Ascending aorta (tissue), 2 donors: Measurements from ENCODE around the gene ADGB. TPM values are rescaled to one million over a fixed set of nuclear protein-coding genes. Genes with fewer than 3 reads are reported as not detected.

Source experiments
- DNase-seq, 2 donors: peaks; one replicate each; pipeline ENCODE4 v3.0.0-alpha.2; 2019; ENCODE audit warnings: low spot score in 2 of 2
- H3K27ac ChIP-seq, 2 donors: fragments of 200-600 bp; sonication (generic); one replicate each; pipeline ENCODE4 v1.5.1; 2016 to 2017; ENCODE audit warnings: mild to moderate bottlenecking in 1 of 2
- H3K27me3 ChIP-seq: fragments of 200-600 bp; sonication (generic); one replicate; pipeline ENCODE4 v1.5.1; 2017
- H3K36me3 ChIP-seq, 2 donors: fragments of 200-600 bp; sonication (generic); one replicate each; pipeline ENCODE4 v1.5.1; 2016
- H3K4me1 ChIP-seq, 2 donors: fragments of 200-600 bp; sonication (generic); one replicate each; pipeline ENCODE4 v1.5.1; 2016 to 2017; ENCODE audit warnings: mild to moderate bottlenecking in 1 of 2
- H3K4me3 ChIP-seq, 2 donors: fragments of 200-600 bp; sonication (generic); one replicate each; pipeline ENCODE4 v1.5.1; 2016 to 2017; ENCODE audit warnings: mild to moderate bottlenecking in 1 of 2
- H3K9me3 ChIP-seq, 2 donors: fragments of 200-600 bp; sonication (generic); one replicate each; pipeline ENCODE4 v1.5.1; 2016
- CTCF ChIP-seq, 3 experiments: fragments of 200-600 bp in 2 of 3; fragments of 450-650 bp in 1 of 3; sonication (generic) in 2 of 3; IDR thresholded peaks; one replicate each; pipeline ENCODE4 v1.5.1; 2016 to 2019; ENCODE audit warnings: antibody characterized with exemption in 3 of 3, mild to moderate bottlenecking in 1 of 3, moderate library complexity in 1 of 3
- intact Hi-C: fragments of 100-400 bp; cut with DNase I; formaldehyde crosslinking; loops from one replicate; pipeline ENCODE4 v1.15.1; 2023
- total RNA-seq: library from RNA; depleted of rRNA; stranded (reverse); fragments of >200 nt; gene quantifications from one replicate; pipeline ENCODE4 v1.1.0, GENCODE V29; 2016

ADGB gene
- total RNA-seq, 1 donor from 2014 or later = not detected

- Histone ChIP-seq H3K4me1 (no peaks in the 10 kb centered on the region), H3K9me3 (no peaks in the 10 kb centered on the region), H3K27me3 (no peaks in the 10 kb centered on the region), H3K4me3 (no peak overlapping the region), H3K36me3 (no peaks in the 10 kb centered on the region), H3K27ac (no peak overlapping the region)
- no peak for TF ChIP-seq CTCF (IDR thresholded peaks at IDR 0.05)
- intact Hi-C loops = no loop called here
- no peak for DNase-seq
These were observed 221.0 kb downstream of the ADGB start for GRCh38 chr6:146819596-146820320.

- H3K36me3 ChIP-seq = no peaks in the 10 kb centered on the region
- H3K4me3 ChIP-seq = no peak overlapping the region
- H3K27me3 ChIP-seq = no peaks in the 10 kb centered on the region
- no peaks in the 10 kb centered on the region for H3K4me1 ChIP-seq
- no peak for DNase-seq
- intact Hi-C loops = no loop called here
- no peak for TF ChIP-seq CTCF (IDR thresholded peaks at IDR 0.05)
- no peaks in the 10 kb centered on the region for H3K9me3 ChIP-seq
- H3K27ac ChIP-seq = no peak overlapping the region
These were observed 228.6 kb downstream of the ADGB start for GRCh38 chr6:146827216-146827928.

GRCh38 chr6:146829792-146830565 is 231.2 kb downstream of the ADGB start:
- intact Hi-C loops = no loop called here
- no peaks in the 10 kb centered on the region for H3K4me1 ChIP-seq
- no peaks in the 10 kb centered on the region for H3K9me3 ChIP-seq
- TF ChIP-seq CTCF (IDR thresholded peaks at IDR 0.05) = no peak
- H3K4me3 ChIP-seq = no peak overlapping the region
- no peaks in the 10 kb centered on the region for H3K36me3 ChIP-seq
- no peak overlapping the region for H3K27ac ChIP-seq
- no peaks in the 10 kb centered on the region for H3K27me3 ChIP-seq
- DNase-seq = no peak

GRCh38 chr6:146833157-146833556 is 234.4 kb downstream of the ADGB start:
- Histone ChIP-seq H3K27ac (no peak overlapping the region), H3K4me3 (no peak overlapping the region), H3K36me3 (no peaks in the 10 kb centered on the region), H3K9me3 (no peaks in the 10 kb centered on the region), H3K4me1 (no peaks in the 10 kb centered on the region), H3K27me3 (no peaks in the 10 kb centered on the region)
- no peak for TF ChIP-seq CTCF (IDR thresholded peaks at IDR 0.05)
- intact Hi-C loops = no loop called here
- DNase-seq = no peak

- no peaks in the 10 kb centered on the region for H3K27me3 ChIP-seq
- no peaks in the 10 kb centered on the region for H3K36me3 ChIP-seq
- no peak for TF ChIP-seq CTCF (IDR thresholded peaks at IDR 0.05)
- no peak overlapping the region for H3K4me3 ChIP-seq
- intact Hi-C loops = no loop called here
- no peak for DNase-seq
- H3K9me3 ChIP-seq = no peaks in the 10 kb centered on the region
- no peak overlapping the region for H3K27ac ChIP-seq
- no peaks in the 10 kb centered on the region for H3K4me1 ChIP-seq
These were observed 241.4 kb downstream of the ADGB start for GRCh38 chr6:146840216-146840615.
